Progenitor cell of endocrine pancreas (in vitro differentiated cells): ENCODE measurements around the gene RFX7. TPM values are rescaled to one million over a fixed set of nuclear protein-coding genes. Genes with fewer than 3 reads are reported as not detected.

Experiments used
- DNase-seq: peaks from one replicate; pipeline ENCODE4 v3.0.0; 2021; ENCODE audit warnings: low spot score; ENCODE audit not compliant: unreplicated experiment
- H3K27ac Mint-ChIP-seq: 2 replicates; pipeline ENCODE4 v1.8.0; 2021; ENCODE audit warnings: mild to moderate bottlenecking, moderate library complexity, mixed read lengths
- H3K27me3 Mint-ChIP-seq: 2 replicates; pipeline ENCODE4 v1.8.0; 2021; ENCODE audit warnings: mixed read lengths
- H3K36me3 Mint-ChIP-seq: 2 replicates; pipeline ENCODE4 v1.8.0; 2022; ENCODE audit warnings: mixed read lengths; ENCODE audit not compliant: insufficient read depth
- H3K4me1 Mint-ChIP-seq: 2 replicates; pipeline ENCODE4 v1.8.0; 2021; ENCODE audit warnings: low read depth, mixed read lengths
- H3K4me3 Mint-ChIP-seq: 2 replicates; pipeline ENCODE4 v1.8.0; 2021; ENCODE audit warnings: low read depth, mild to moderate bottlenecking, moderate library complexity, mixed read lengths
- H3K9me3 Mint-ChIP-seq: 2 replicates; pipeline ENCODE4 v1.8.0; 2021; ENCODE audit warnings: low read depth, mixed read lengths
- total RNA-seq: library from RNA; stranded (reverse); gene quantifications from 2 replicates; pipeline ENCODE4 v1.2.1, GENCODE V29; 2021
- TF ChIP-seq, protein P1 (sequence below): fragments of 200-600 bp; sonication (generic); IDR thresholded peaks from one replicate; pipeline ENCODE4 v1.5.0; 2021; ENCODE audit warnings: antibody characterized with exemption, mild to moderate bottlenecking; ENCODE audit not compliant: unreplicated experiment

Gene RFX7
- total RNA-seq, 1 donor from 2014 or later, result 33.6 TPM

DNA sequence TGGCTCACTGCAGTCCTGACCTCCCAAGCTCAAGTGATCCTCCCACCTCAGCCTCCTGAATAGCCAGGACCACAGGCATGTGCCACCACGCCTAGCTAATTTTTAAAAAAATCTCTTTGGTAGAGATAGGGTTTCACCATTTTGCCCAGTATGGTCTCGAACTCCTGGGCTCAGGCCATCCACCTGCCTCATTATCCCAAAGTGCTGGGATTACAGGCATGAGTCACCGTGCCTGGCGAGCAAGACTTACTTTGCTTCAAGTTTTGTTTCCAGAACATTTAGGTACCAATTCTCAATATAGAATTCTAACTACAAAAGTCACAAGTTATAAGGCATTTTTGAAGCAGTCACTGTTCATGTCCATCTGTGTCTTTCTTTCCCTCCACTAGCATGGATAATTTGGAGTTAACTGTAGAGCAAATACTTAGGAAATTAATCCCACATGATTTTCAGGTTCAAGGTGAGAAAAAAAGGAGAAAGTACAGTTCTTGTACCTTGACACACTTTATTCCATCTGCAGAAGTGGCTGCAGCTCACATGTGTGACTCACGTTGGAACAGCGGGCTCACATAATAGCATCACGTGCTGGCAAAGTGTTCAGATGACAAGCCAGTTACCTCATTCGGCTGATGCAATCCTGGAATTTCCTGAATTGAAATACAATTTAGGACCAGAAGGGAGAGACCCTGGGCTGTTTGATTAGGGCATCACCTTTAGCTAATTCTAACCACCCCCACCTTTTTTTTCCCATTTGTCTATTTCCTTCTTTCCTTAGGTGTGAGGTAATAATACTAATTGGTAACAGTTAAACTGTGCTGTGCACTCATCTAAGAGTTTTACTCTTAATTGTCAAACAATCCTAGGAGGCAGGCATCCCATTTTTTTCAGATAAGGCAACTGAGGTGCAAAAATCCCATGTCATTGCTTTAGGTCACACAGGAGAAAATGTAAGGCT, 203.3 kb downstream of the RFX7 start:
- Mint-ChIP-seq H3K4me3 (no peak overlapping the region), H3K36me3 (no peaks in the 10 kb centered on the region), H3K9me3 (peaks cover 5% of the 10 kb centered on the region), H3K27me3 (no peaks in the 10 kb centered on the region), H3K27ac (peak overlapping the region; percentile 91), H3K4me1 (peaks cover 35% of the 10 kb centered on the region)
- DNase-seq, result no peak
- TF ChIP-seq, protein P1, sequence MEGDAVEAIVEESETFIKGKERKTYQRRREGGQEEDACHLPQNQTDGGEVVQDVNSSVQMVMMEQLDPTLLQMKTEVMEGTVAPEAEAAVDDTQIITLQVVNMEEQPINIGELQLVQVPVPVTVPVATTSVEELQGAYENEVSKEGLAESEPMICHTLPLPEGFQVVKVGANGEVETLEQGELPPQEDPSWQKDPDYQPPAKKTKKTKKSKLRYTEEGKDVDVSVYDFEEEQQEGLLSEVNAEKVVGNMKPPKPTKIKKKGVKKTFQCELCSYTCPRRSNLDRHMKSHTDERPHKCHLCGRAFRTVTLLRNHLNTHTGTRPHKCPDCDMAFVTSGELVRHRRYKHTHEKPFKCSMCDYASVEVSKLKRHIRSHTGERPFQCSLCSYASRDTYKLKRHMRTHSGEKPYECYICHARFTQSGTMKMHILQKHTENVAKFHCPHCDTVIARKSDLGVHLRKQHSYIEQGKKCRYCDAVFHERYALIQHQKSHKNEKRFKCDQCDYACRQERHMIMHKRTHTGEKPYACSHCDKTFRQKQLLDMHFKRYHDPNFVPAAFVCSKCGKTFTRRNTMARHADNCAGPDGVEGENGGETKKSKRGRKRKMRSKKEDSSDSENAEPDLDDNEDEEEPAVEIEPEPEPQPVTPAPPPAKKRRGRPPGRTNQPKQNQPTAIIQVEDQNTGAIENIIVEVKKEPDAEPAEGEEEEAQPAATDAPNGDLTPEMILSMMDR, result no peak

DNA sequence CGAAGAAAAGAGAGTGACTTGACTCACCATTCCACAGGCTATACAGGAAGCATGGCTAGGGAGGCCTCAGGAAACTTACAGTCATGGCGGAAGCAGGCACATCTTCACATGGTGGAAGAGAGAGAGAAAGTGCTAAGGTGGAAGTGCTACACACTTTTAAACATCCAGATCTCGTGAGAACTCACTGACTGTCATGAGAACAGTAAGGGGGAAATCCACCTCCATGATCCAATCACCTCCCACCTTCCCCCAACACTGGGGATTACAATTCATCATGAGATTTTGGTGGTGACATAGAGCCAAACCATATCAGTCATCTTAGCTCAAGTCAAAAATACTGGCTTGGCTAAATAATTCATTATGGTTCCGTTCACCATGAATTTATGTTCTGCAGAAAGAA, 205.0 kb downstream of the RFX7 start:
- no peaks in the 10 kb centered on the region for H3K27me3 Mint-ChIP-seq
- H3K4me1 Mint-ChIP-seq, result peaks cover 32% of the 10 kb centered on the region
- H3K4me3 Mint-ChIP-seq, result no peak overlapping the region
- no peaks in the 10 kb centered on the region for H3K36me3 Mint-ChIP-seq
- peak overlapping the region; percentile 57 for H3K27ac Mint-ChIP-seq
- TF ChIP-seq, protein P1, result no peak
- no peak for DNase-seq
- peaks cover under 1% of the 10 kb centered on the region for H3K9me3 Mint-ChIP-seq

DNA sequence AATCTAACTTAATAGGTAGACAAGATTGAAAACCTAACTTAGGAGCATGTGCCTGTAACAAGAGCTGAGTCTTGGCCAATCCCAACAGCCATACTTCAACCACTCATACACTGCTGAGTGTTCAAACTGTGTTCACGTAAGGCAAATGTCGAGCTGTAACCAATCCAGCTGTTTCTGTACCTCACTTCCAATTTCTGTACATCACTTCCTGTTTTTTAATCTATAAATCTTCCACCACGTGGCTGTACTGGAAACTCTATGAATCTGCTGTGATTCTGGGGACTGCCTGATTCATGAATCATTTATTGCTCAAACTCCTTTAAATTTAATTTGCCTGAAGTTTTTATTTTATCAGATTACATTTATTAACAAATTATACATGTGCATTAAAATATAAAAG, 205.7 kb downstream of the RFX7 start:
- H3K4me3 Mint-ChIP-seq, result no peak overlapping the region
- TF ChIP-seq, protein P1, result no peak
- no peak overlapping the region for H3K27ac Mint-ChIP-seq
- H3K27me3 Mint-ChIP-seq, result no peaks in the 10 kb centered on the region
- H3K36me3 Mint-ChIP-seq, result no peaks in the 10 kb centered on the region
- peaks cover 29% of the 10 kb centered on the region for H3K4me1 Mint-ChIP-seq
- DNase-seq, result no peak
- no peaks in the 10 kb centered on the region for H3K9me3 Mint-ChIP-seq

Other genes with a start within 250 kb of the RFX7 start
- 32.7 and 33.4 TPM in 2 replicates for gene TEX9, start 121.5 kb upstream of the RFX7 start, total RNA-seq
- gene MNS1, start 221.3 kb upstream of the RFX7 start, total RNA-seq, result 4.5 and 4.8 TPM in 2 replicates